ENCODE data around the gene IL6.

Gene IL6

DNA sequence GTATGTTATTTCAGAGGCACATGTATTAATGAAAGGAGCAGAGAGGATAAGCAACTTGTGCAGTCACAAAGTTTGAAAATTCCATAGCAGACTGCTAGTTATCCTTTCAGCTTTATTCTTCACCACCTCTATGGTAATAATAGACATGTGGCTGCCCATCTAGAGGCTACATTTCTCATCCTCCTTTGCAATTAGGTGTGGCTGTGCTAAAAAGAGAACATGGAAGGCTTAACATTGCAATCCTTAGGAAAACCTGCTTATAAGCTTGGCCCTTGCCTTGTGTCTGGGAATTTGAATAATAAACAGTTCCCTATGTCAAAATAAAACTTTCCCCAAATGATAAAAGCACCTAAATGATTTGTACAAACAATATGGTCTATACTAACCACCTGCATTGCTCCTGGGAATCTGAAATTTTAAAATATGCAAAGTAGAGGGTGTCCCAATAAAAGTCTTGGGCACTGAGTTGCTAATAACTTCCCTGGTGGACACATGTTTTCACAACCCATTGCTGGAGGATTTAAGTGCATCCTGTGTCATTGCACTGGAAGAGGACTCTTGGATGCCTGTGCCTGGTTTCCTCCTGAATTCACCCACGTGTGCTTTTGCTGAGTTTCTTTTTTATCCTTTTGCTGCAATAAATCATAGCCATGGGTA lies 30.5 kb downstream of the IL6 start:
- Histone ChIP-seq H3K9me3 (ENCODE audit: severe bottlenecking) (no peaks in the 10 kb centered on the region), H3K4me3 (ENCODE audit: severe bottlenecking) (no peak overlapping the region), H3K4me1 (ENCODE audit: insufficient read depth, poor library complexity, severe bottlenecking) (no peaks in the 10 kb centered on the region), H3K36me3 (ENCODE audit: low read depth) (no peaks in the 10 kb centered on the region), H3K27me3 (ENCODE audit: insufficient read depth, poor library complexity, severe bottlenecking) (no peaks in the 10 kb centered on the region), H3K27ac (ENCODE audit: poor library complexity, severe bottlenecking) (no peak overlapping the region)
- TF ChIP-seq, protein P1, sequence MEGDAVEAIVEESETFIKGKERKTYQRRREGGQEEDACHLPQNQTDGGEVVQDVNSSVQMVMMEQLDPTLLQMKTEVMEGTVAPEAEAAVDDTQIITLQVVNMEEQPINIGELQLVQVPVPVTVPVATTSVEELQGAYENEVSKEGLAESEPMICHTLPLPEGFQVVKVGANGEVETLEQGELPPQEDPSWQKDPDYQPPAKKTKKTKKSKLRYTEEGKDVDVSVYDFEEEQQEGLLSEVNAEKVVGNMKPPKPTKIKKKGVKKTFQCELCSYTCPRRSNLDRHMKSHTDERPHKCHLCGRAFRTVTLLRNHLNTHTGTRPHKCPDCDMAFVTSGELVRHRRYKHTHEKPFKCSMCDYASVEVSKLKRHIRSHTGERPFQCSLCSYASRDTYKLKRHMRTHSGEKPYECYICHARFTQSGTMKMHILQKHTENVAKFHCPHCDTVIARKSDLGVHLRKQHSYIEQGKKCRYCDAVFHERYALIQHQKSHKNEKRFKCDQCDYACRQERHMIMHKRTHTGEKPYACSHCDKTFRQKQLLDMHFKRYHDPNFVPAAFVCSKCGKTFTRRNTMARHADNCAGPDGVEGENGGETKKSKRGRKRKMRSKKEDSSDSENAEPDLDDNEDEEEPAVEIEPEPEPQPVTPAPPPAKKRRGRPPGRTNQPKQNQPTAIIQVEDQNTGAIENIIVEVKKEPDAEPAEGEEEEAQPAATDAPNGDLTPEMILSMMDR (IDR thresholded peaks at IDR 0.05; ENCODE audit: poor library complexity, severe bottlenecking), result no peak
- DNase-seq (ENCODE audit: low spot score) (no peak), ATAC-seq (ENCODE audit: low read depth) (no peak)

DNA sequence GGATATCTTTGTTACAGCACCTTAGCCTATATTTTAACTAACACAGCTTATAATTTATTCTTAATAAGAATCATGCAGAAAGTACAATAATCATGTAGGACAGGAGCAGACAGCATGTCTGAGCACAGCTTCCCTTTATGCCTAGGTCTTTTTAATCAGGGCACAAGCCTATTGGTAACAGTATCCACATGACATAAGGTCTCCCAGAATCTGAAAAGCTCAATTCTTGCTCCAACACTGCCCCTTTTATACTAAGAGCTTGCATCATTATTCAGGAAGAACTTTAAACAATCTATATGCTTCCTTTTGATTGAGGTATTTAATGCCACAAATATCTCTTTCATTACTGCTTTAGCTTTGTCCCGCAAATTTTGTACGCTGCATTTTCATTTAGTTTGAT lies 31.6 kb downstream of the IL6 start:
- TF ChIP-seq, protein P1 (IDR thresholded peaks at IDR 0.05; ENCODE audit: poor library complexity, severe bottlenecking), result no peak
- Histone ChIP-seq H3K4me3 (ENCODE audit: severe bottlenecking) (no peak overlapping the region), H3K27me3 (ENCODE audit: insufficient read depth, poor library complexity, severe bottlenecking) (no peaks in the 10 kb centered on the region), H3K4me1 (ENCODE audit: insufficient read depth, poor library complexity, severe bottlenecking) (no peaks in the 10 kb centered on the region), H3K36me3 (ENCODE audit: low read depth) (no peaks in the 10 kb centered on the region), H3K9me3 (ENCODE audit: severe bottlenecking) (no peaks in the 10 kb centered on the region), H3K27ac (ENCODE audit: poor library complexity, severe bottlenecking) (no peak overlapping the region)
- DNase-seq (ENCODE audit: low spot score) (no peak), ATAC-seq (ENCODE audit: low read depth) (no peak)

DNA sequence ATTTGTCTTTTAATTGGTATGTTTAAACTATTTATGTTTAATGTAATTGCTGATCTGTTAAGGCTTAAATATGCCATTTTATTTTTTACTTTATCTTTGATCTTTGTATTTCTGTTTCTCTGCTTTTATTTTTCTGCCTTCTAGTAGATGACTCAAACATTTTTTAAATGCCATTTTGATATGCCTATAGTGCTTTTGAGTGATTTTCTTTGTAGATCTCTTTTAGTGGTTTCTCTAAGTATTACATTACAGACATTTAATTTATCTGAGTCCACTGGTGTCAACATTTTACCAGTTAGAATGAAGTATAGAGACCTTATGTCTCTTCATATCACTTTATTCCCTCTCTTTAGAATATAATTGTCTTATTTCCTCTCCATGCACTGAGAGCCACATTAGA lies 32.7 kb downstream of the IL6 start:
- Histone ChIP-seq H3K4me3 (ENCODE audit: severe bottlenecking) (no peak overlapping the region), H3K4me1 (ENCODE audit: insufficient read depth, poor library complexity, severe bottlenecking) (no peaks in the 10 kb centered on the region), H3K27me3 (ENCODE audit: insufficient read depth, poor library complexity, severe bottlenecking) (no peaks in the 10 kb centered on the region), H3K36me3 (ENCODE audit: low read depth) (no peaks in the 10 kb centered on the region), H3K9me3 (ENCODE audit: severe bottlenecking) (no peaks in the 10 kb centered on the region), H3K27ac (ENCODE audit: poor library complexity, severe bottlenecking) (no peak overlapping the region)
- TF ChIP-seq, protein P1 (IDR thresholded peaks at IDR 0.05; ENCODE audit: poor library complexity, severe bottlenecking), result no peak
- no peak for DNase-seq (ENCODE audit: low spot score)
- ATAC-seq (ENCODE audit: low read depth), result no peak

DNA sequence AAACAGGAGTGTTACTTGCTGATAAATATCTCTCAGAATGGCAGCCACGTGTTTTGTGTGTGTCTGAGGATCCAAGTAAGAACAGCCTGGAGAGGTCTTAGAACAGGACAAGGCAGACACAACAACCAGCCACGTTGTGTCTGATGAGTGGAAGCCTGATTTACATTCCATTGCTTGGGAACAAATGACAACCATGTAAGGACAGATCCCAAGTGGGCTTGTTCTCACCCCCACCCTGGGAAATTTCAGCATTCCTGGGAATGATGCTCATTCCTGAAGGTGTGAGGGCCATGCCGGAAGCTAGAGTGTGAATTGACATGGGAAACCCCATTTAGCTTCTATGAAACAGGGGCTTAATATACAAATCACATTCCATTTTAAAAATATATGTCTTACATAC lies 35.9 kb downstream of the IL6 start:
- Histone ChIP-seq H3K27ac (ENCODE audit: poor library complexity, severe bottlenecking) (no peak overlapping the region), H3K4me3 (ENCODE audit: severe bottlenecking) (no peak overlapping the region), H3K4me1 (ENCODE audit: insufficient read depth, poor library complexity, severe bottlenecking) (no peaks in the 10 kb centered on the region), H3K9me3 (ENCODE audit: severe bottlenecking) (no peaks in the 10 kb centered on the region), H3K36me3 (ENCODE audit: low read depth) (no peaks in the 10 kb centered on the region), H3K27me3 (ENCODE audit: insufficient read depth, poor library complexity, severe bottlenecking) (no peaks in the 10 kb centered on the region)
- DNase-seq (ENCODE audit: low spot score), result no peak
- no peak for ATAC-seq (ENCODE audit: low read depth)
- TF ChIP-seq, protein P1 (IDR thresholded peaks at IDR 0.05; ENCODE audit: poor library complexity, severe bottlenecking), result no peak

DNA sequence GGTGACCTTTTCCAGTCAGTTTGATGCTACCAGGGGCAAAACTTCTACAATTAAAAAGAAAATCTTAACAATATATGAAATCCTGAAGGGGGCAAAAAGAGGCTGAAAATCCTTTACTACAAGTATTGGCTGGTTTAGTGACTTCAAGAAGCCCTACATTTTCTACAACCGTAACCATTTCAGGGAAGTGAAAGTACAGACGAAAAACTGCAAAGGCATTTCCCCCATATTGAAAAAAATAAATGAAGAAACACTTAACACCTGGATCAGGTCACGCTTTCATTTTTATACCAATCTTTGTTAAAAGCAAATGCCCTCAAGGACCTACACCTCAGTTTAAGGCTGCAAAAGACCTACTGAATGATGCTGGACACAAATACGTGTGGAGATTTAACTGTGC lies 38.6 kb downstream of the IL6 start:
- Histone ChIP-seq H3K9me3 (ENCODE audit: severe bottlenecking) (no peaks in the 10 kb centered on the region), H3K36me3 (ENCODE audit: low read depth) (no peaks in the 10 kb centered on the region), H3K27ac (ENCODE audit: poor library complexity, severe bottlenecking) (no peak overlapping the region), H3K4me1 (ENCODE audit: insufficient read depth, poor library complexity, severe bottlenecking) (no peaks in the 10 kb centered on the region), H3K4me3 (ENCODE audit: severe bottlenecking) (no peak overlapping the region), H3K27me3 (ENCODE audit: insufficient read depth, poor library complexity, severe bottlenecking) (no peaks in the 10 kb centered on the region)
- TF ChIP-seq, protein P1 (IDR thresholded peaks at IDR 0.05; ENCODE audit: poor library complexity, severe bottlenecking), result no peak
- ATAC-seq (ENCODE audit: low read depth) (no peak), DNase-seq (ENCODE audit: low spot score) (no peak)

Data from RWPE2 (cell line).